Karpas-422 (cell line): ENCODE measurements around the gene CDH18. TPM values are rescaled to one million over a fixed set of nuclear protein-coding genes. Genes with fewer than 3 reads are reported as not detected.

Experiments used
- DNase-seq: peaks from one replicate; pipeline ENCODE4 v3.0.0-alpha.2; 2015
- H2AFZ ChIP-seq: fragments of 200-600 bp; sonication (generic); 2 replicates; pipeline ENCODE4 v1.6.1; 2014; ENCODE audit warnings: antibody characterized with exemption, low read length, mixed read lengths
- H3K27ac ChIP-seq: fragments of 200-600 bp; sonication (generic); 2 replicates; pipeline ENCODE4 v1.5.1; 2014; ENCODE audit warnings: mild to moderate bottlenecking, low read length, moderate library complexity
- H3K27me3 ChIP-seq: fragments of 200-600 bp; sonication (generic); 2 replicates; pipeline ENCODE4 v1.6.1; 2014; ENCODE audit warnings: low read length, mixed read lengths
- H3K36me3 ChIP-seq: fragments of 200-600 bp; sonication (generic); 2 replicates; pipeline ENCODE4 v1.6.1; 2014; ENCODE audit warnings: low read length, mixed read lengths; ENCODE audit not compliant: insufficient read depth
- H3K4me1 ChIP-seq: fragments of 200-600 bp; sonication (generic); 2 replicates; pipeline ENCODE4 v1.6.1; 2014; ENCODE audit warnings: mild to moderate bottlenecking, low read length, mixed read lengths
- H3K4me2 ChIP-seq: fragments of 200-600 bp; sonication (generic); 2 replicates; pipeline ENCODE4 v1.6.1; 2014; ENCODE audit warnings: low read length, low read depth, mild to moderate bottlenecking; ENCODE audit not compliant: poor library complexity, severe bottlenecking
- H3K4me3 ChIP-seq: fragments of 200-600 bp; sonication (generic); 2 replicates; pipeline ENCODE4 v1.5.1; 2014; ENCODE audit warnings: mild to moderate bottlenecking, antibody characterized with exemption, low read length, mixed read lengths
- H3K79me2 ChIP-seq: fragments of 200-600 bp; sonication (generic); 2 replicates; pipeline ENCODE4 v1.6.1; 2014; ENCODE audit warnings: mild to moderate bottlenecking, low read length, mixed read lengths
- H3K9ac ChIP-seq: fragments of 200-600 bp; sonication (generic); 2 replicates; pipeline ENCODE4 v1.6.0; 2014; ENCODE audit warnings: low read length
- H3K9me2 ChIP-seq: fragments of 200-600 bp; sonication (generic), shearing (Covaris generic); replicated peaks from 2 replicates; pipeline ENCODE4 v1.6.0; 2014; ENCODE audit warnings: mild to moderate bottlenecking, low read length, moderate library complexity; ENCODE audit not compliant: insufficient read depth
- H3K9me3 ChIP-seq: fragments of 300-700, 200-600 bp; sonication (generic); 2 replicates; pipeline ENCODE4 v1.6.1; 2014; ENCODE audit warnings: low read length, mixed read lengths
- H4K20me1 ChIP-seq: fragments of 200-600 bp; sonication (generic); 2 replicates; pipeline ENCODE4 v1.6.1; 2014; ENCODE audit warnings: mild to moderate bottlenecking, antibody characterized with exemption, low read length, low read depth; ENCODE audit not compliant: insufficient read depth
- total RNA-seq: library from RNA; depleted of rRNA; stranded (reverse); fragments of >200 nt; shearing (Covaris generic); gene quantifications from 2 replicates; pipeline ENCODE4 v1.2.3, GENCODE V29; 2014; ENCODE audit warnings: low replicate concordance; rRNA removed

CDH18 gene
- total RNA-seq: not detected in 2 replicates

- no peak within 1 kb of the TSS for H3K4me2 ChIP-seq
- no peak within 1 kb of the TSS for H3K27ac ChIP-seq
These were observed at the start of gene CDH18 for GRCh38 chr5:19987612-19988361. Gene CDH18, minus strand, starts transcription at chr5:19988200. Its CDS starts 149,214 bp downstream, at chr5:19838986.

GRCh38 chr5:20034717-20035116, 46.7 kb upstream of the CDH18 start:
- H3K4me3 ChIP-seq: no peak overlapping the region
- no peak overlapping the region for H3K4me2 ChIP-seq
- no peaks in the 10 kb centered on the region for H3K27me3 ChIP-seq
- H3K27ac ChIP-seq: no peak overlapping the region
- H3K9me2 ChIP-seq: no peaks in the 10 kb centered on the region
- H3K36me3 ChIP-seq: no peaks in the 10 kb centered on the region
- peaks cover 20% of the 10 kb centered on the region; the same call in 1 of the 2 replicates for H3K9me3 ChIP-seq
- H3K4me1 ChIP-seq: no peaks in the 10 kb centered on the region
- no peak overlapping the region for H2AFZ ChIP-seq
- no peak for DNase-seq
- H3K79me2 ChIP-seq: no peaks in the 10 kb centered on the region
- no peak overlapping the region for H3K9ac ChIP-seq
- H4K20me1 ChIP-seq: no peaks in the 10 kb centered on the region

More at GRCh38 chr5:19987612-19988361, at the start of gene CDH18:
- Histone ChIP-seq H3K9ac (no peak within 1 kb of the TSS), H3K4me3 (no peak within 1 kb of the TSS), H4K20me1 (no peaks in the 10 kb centered on the region), H3K27me3 (no peaks in the 10 kb centered on the region), H3K4me1 (no peaks in the 10 kb centered on the region), H3K79me2 (no peaks in the 10 kb centered on the region), H3K36me3 (no peaks in the 10 kb centered on the region), H2AFZ (no peak within 1 kb of the TSS), H3K9me2 (no peaks in the 10 kb centered on the region), H3K9me3 (peaks cover 25% of the 10 kb centered on the region)
- no peak for DNase-seq

- Histone ChIP-seq H3K27ac (no peak overlapping the region), H2AFZ (no peak overlapping the region), H3K27me3 (no peaks in the 10 kb centered on the region), H4K20me1 (no peaks in the 10 kb centered on the region), H3K9me2 (no peaks in the 10 kb centered on the region), H3K9ac (no peak overlapping the region), H3K4me1 (no peaks in the 10 kb centered on the region), H3K9me3 (peaks cover 20% of the 10 kb centered on the region; the same call in 1 of the 2 replicates), H3K4me2 (no peak overlapping the region), H3K36me3 (no peaks in the 10 kb centered on the region), H3K4me3 (no peak overlapping the region), H3K79me2 (no peaks in the 10 kb centered on the region)
- no peak for DNase-seq
These were observed 45.9 kb upstream of the CDH18 start for GRCh38 chr5:20033881-20034280.

DNA sequence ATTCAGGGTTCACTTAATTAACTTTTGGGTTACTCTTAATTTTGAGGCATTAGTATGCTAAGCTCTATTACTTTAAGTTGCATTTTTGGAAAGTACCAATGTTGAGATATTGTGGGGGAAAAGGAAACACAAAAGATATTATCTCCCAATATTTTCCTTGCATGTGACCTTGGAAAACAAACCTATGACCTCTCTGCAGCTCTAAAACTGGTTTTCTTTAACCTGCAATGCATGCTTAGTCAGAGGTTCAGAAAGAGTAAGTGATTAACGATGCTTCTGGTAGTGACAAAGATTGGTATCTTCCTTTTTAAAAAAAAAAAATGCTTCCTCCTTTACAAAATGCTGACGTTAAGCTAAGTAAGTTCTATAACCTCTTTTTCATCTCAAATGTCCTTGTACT, 44.9 kb upstream of the CDH18 start:
- H3K4me3 ChIP-seq: no peak overlapping the region
- no peaks in the 10 kb centered on the region for H3K9me2 ChIP-seq
- peaks cover 20% of the 10 kb centered on the region; the same call in 1 of the 2 replicates for H3K9me3 ChIP-seq
- no peak for DNase-seq
- H3K36me3 ChIP-seq: no peaks in the 10 kb centered on the region
- no peak overlapping the region for H3K27ac ChIP-seq
- no peaks in the 10 kb centered on the region for H3K27me3 ChIP-seq
- H3K4me2 ChIP-seq: no peak overlapping the region
- H4K20me1 ChIP-seq: no peaks in the 10 kb centered on the region
- H3K4me1 ChIP-seq: no peaks in the 10 kb centered on the region
- H3K79me2 ChIP-seq: no peaks in the 10 kb centered on the region
- H3K9ac ChIP-seq: no peak overlapping the region
- H2AFZ ChIP-seq: no peak overlapping the region

- H3K79me2 ChIP-seq: no peaks in the 10 kb centered on the region
- H3K4me1 ChIP-seq: no peaks in the 10 kb centered on the region
- no peaks in the 10 kb centered on the region for H3K9me2 ChIP-seq
- H3K9ac ChIP-seq: no peak overlapping the region
- H3K4me3 ChIP-seq: no peak overlapping the region
- no peaks in the 10 kb centered on the region for H3K36me3 ChIP-seq
- no peaks in the 10 kb centered on the region for H3K27me3 ChIP-seq
- H3K4me2 ChIP-seq: no peak overlapping the region
- H4K20me1 ChIP-seq: no peaks in the 10 kb centered on the region
- H3K9me3 ChIP-seq: peaks cover 11% of the 10 kb centered on the region; the same call in 1 of the 2 replicates
- H2AFZ ChIP-seq: no peak overlapping the region
- no peak for DNase-seq
- no peak overlapping the region for H3K27ac ChIP-seq
These were observed 42.1 kb upstream of the CDH18 start for GRCh38 chr5:20030125-20030524.

DNA sequence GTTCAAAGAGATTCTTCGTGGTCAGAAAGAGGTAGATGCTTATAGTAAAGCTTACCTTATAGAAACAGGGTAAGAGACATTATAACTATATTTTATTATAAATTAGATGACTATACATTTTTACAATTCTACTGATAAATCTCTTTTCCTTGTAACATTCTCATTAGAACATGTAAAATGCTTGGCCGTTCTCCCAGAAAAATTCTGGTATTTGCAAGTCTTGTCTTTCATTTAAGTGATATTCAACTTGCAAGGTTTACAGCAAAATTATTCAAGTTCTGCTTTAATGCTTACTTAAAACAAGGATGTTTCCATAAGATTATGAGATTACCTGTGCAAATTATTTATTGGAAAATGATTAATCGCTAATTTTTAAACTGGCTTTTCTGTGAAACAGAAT, 41.3 kb upstream of the CDH18 start:
- H3K36me3 ChIP-seq: no peaks in the 10 kb centered on the region
- no peak overlapping the region for H3K27ac ChIP-seq
- H3K4me3 ChIP-seq: no peak overlapping the region
- H3K79me2 ChIP-seq: no peaks in the 10 kb centered on the region
- no peaks in the 10 kb centered on the region for H4K20me1 ChIP-seq
- H3K9me2 ChIP-seq: no peaks in the 10 kb centered on the region
- no peaks in the 10 kb centered on the region for H3K4me1 ChIP-seq
- H2AFZ ChIP-seq: no peak overlapping the region
- H3K27me3 ChIP-seq: no peaks in the 10 kb centered on the region
- no peak overlapping the region for H3K4me2 ChIP-seq
- DNase-seq: no peak
- H3K9me3 ChIP-seq: peaks cover 7% of the 10 kb centered on the region; the same call in 1 of the 2 replicates
- no peak overlapping the region for H3K9ac ChIP-seq

- H3K36me3 ChIP-seq: no peaks in the 10 kb centered on the region
- H3K27me3 ChIP-seq: no peaks in the 10 kb centered on the region
- H3K9me3 ChIP-seq: peaks cover 7% of the 10 kb centered on the region; the same call in 1 of the 2 replicates
- no peak overlapping the region for H3K9ac ChIP-seq
- no peak overlapping the region for H3K4me2 ChIP-seq
- H3K79me2 ChIP-seq: no peaks in the 10 kb centered on the region
- H3K4me1 ChIP-seq: no peaks in the 10 kb centered on the region
- H3K9me2 ChIP-seq: no peaks in the 10 kb centered on the region
- H3K27ac ChIP-seq: no peak overlapping the region
- DNase-seq: no peak
- no peaks in the 10 kb centered on the region for H4K20me1 ChIP-seq
- H2AFZ ChIP-seq: no peak overlapping the region
- no peak overlapping the region for H3K4me3 ChIP-seq
These were observed 40.5 kb upstream of the CDH18 start for GRCh38 chr5:20028506-20028905.

DNA sequence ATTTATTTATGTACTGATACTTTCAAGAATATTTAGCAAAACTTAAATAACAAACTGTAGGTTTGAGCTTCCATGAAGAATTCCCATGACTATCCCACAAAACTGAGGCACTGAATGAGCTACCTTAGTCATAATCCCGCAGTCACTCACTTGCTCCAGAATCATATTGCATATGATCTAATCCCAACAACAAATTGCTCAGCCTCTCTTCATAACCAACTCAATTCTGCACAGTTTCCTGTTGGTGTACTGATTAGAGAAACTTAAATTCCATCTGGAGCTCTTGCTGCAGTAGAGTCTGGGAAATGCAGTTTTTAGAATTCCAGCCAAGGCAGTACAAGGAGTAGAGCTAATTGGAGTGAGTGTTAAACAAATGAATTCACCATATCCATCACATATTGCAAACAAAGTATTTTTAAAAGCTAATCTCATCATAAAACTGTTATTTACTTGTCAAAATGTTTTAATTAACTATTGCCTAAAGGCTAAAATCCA, 35.7 kb upstream of the CDH18 start:
- no peak overlapping the region for H3K4me3 ChIP-seq
- H3K9ac ChIP-seq: no peak overlapping the region
- no peaks in the 10 kb centered on the region for H3K36me3 ChIP-seq
- peaks cover 16% of the 10 kb centered on the region for H3K9me3 ChIP-seq
- H4K20me1 ChIP-seq: no peaks in the 10 kb centered on the region
- no peaks in the 10 kb centered on the region for H3K4me1 ChIP-seq
- no peak overlapping the region for H3K4me2 ChIP-seq
- no peaks in the 10 kb centered on the region for H3K27me3 ChIP-seq
- no peak overlapping the region for H3K27ac ChIP-seq
- DNase-seq: no peak
- H3K79me2 ChIP-seq: no peaks in the 10 kb centered on the region
- H2AFZ ChIP-seq: no peak overlapping the region
- H3K9me2 ChIP-seq: no peaks in the 10 kb centered on the region
